Motor neuron (in vitro differentiated cells): ENCODE results near the gene TES. TPM values are rescaled to one million over a fixed set of nuclear protein-coding genes. Genes with fewer than 3 reads are reported as not detected.
A peak's percentile ranks its signal among the peaks of the same experiment; 100 is the strongest.
"Not testable (repeated sequence)": the region's sequence is repeated elsewhere in the genome, so short reads cannot be mapped to it uniquely, and the experiment has no call there.

ENCODE experiments used
- ATAC-seq, 8 experiments: fragments of 200-7000 bp; cut with Tn5 transposase; replicated peaks in 6 of 8; 2 replicates each; pipeline ENCODE4 v1.8.0; 2021; ENCODE audit warnings: mild to moderate bottlenecking in 8 of 8, moderate library complexity in 8 of 8
- H3K27ac ChIP-seq, 2 donors: fragments of 250-450 bp; sonication (Bioruptor Pico); 2 replicates each; pipeline ENCODE4 v1.9.0; 2021; ENCODE audit warnings: antibody characterized with exemption in 2 of 2, mild to moderate bottlenecking in 2 of 2, moderate library complexity in 1 of 2
- H3K4me1 ChIP-seq, 2 donors: fragments of 250-450 bp; sonication (Bioruptor Pico); replicated peaks in 1 of 2; 2 replicates each; pipeline ENCODE4 v1.6.1; 2021; ENCODE audit warnings: antibody characterized with exemption in 2 of 2, mild to moderate bottlenecking in 2 of 2, moderate library complexity in 1 of 2
- H3K4me3 ChIP-seq, 5 donors: fragments of 250-450 bp; sonication (Bioruptor Pico); 2 replicates each; pipeline ENCODE4 v1.9.0; 2021; ENCODE audit warnings: antibody characterized with exemption in 5 of 5, mild to moderate bottlenecking in 5 of 5, moderate library complexity in 4 of 5
- WGBS, 10 experiments: fragments of 450-650 bp; shearing (Covaris generic); methylation state at CpG; one replicate each; pipeline ENCODE4 v1.0.0; 2022; 5-methylcytosine and 5-hydroxymethylcytosine counted together
- in situ Hi-C, 9 experiments: fragments of 400-800 bp; cut with MboI; loops; one replicate each; pipeline ENCODE4 v1.15.0; 2021; ENCODE audit warnings: low sequenced_read_pairs in 9 of 9, low pct_unique_long_range_greater_than_20kb in 2 of 9; ENCODE audit not compliant: unreplicated experiment in 9 of 9
- total RNA-seq, 8 experiments: library from RNA; unstranded; fragments of 300-600 nt; gene quantifications; 2 replicates each; pipeline versions ENCODE4 v1.2.3 to v1.2.4, GENCODE V29; 2022

Gene TES
- total RNA-seq, 8 experiments from 2014 or later, result 24.2 to 103 (median 44.6) TPM

DNA sequence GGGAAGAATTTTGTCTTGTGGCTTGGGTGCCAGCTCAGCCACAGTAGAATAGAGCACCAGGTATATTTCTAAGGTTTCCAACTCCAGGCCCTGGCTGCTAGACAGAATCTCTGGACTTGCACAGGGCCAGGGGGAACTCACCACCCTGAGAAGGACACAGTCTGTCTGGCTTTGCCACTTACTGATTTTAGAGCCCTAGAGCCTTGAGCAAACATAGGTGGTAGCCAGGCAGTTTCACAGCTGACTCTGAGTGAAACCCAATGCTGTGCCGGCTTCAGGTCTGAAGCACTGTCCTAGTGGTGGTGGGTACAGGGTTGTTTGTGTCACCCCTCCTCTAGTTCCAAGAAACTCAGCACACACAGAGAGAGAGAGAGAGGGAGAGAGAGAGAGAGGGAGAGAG lies 81.6 kb downstream of the TES start:
- no peak overlapping the region for H3K27ac ChIP-seq
- 100% methylated on average over 1 of the region's 1 CpG; no CpG with 5 or more reads in 7 of the 10 experiments for WGBS, 10 experiments
- H3K4me1 ChIP-seq, result no peaks in the 10 kb centered on the region
- H3K4me3 ChIP-seq, result no peak overlapping the region
- no peak for ATAC-seq
- in situ Hi-C loops, result no loop called here

DNA sequence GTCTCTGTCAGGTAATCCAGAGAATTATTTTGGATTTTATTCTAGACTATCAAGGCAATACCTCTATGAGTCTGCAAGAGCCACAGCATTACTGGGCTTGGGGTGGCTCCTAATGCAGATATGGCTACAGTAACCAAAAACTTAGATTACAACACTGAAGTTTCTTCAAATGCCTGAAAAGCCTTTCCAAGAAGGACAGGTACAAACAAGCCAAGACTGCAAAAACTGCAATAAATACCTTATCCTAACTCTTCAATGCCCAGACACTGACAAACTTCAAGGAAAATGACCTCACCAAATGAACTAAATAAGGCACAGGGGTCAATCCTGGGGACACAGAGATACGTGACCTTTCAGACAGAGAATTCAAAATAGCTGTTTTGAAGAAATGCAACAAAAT lies 82.0 kb downstream of the TES start:
- in situ Hi-C loops, result no loop called here

DNA sequence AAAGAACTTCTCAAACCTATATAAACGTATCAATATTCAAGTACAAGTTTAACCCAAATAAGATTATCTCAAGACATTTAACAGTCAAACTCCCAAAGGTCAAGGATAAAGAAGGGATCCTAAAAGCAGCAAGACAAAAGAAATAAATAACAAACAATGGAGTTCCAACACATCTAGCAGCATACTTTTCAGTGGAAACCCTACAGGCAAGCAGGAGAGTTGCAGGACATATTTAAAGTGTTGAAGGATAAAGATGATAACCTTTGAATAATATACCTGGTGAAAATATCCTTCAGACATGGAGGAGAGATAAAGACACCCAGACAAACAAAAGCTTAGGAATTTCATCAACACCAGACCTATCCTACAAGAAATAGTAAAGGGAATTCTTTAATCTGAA lies 82.8 kb downstream of the TES start:
- Histone ChIP-seq H3K27ac (no peak overlapping the region), H3K4me3 (no peak overlapping the region), H3K4me1 (no peaks in the 10 kb centered on the region)
- in situ Hi-C loops, result no loop called here
- ATAC-seq, result no peak
- WGBS, 10 experiments, result 18 to 91% (median 67%) methylated on average over 1 of the region's 1 CpG; no CpG with 5 or more reads in 3 of the 10 experiments

More for the DNA sequence above, 82.0 kb downstream of the TES start:
- WGBS, 10 experiments, result 64 to 100% (median 93%) methylated on average over 1 of the region's 1 CpG; no CpG with 5 or more reads in 2 of the 10 experiments
- Histone ChIP-seq H3K27ac (no peak overlapping the region), H3K4me3 (no peak overlapping the region), H3K4me1 (no peaks in the 10 kb centered on the region)
- ATAC-seq, result no peak

DNA sequence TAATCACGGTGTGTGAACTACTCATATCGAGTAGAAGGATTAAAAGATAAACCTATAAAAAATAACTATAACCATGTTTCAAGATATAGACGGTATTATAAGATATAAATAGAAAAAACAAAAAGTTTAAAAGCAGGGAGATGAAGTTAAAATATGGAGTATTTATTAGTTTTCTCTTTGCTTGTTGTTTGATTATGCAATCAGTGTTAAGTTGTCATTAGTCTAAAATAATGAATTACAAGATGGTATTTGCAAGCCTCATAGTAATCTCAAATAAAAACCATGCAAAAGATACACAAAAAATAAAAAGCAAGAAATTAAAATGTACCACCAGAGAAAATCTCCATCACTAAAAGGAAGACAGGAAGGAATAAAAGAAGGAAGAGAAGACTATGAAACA lies 83.3 kb downstream of the TES start:
- no peak for ATAC-seq
- H3K4me3 ChIP-seq, result no peak overlapping the region
- 66 to 100% (median 84%) methylated on average over 2 to 3 of the region's 3 CpGs; no CpG with 5 or more reads in 1 of the 10 experiments for WGBS, 10 experiments
- in situ Hi-C loops, result no loop called here
- H3K27ac ChIP-seq, result no peak overlapping the region
- no peaks in the 10 kb centered on the region for H3K4me1 ChIP-seq

DNA sequence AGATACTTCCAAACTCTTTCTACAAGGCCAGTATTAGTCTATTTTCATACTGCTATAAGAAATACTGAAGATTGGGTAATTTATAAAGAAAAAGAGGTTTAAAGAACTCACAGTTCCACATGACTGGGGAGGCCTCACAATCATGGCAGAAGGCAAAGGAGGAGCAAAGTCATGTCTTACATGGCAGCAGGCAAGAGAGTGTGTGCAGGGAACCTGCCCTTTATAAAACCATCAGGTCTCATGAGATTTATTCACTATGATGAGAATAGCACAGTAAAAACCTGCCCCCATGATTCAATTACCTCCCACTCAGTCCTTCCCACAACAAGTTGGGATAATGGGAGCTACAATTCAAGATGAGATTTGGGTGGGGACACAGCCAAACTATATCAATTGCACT lies 85.6 kb downstream of the TES start:
- H3K27ac ChIP-seq, in situ Hi-C loops, ATAC-seq, H3K4me3 ChIP-seq, H3K4me1 ChIP-seq: not testable (repeated sequence)

DNA sequence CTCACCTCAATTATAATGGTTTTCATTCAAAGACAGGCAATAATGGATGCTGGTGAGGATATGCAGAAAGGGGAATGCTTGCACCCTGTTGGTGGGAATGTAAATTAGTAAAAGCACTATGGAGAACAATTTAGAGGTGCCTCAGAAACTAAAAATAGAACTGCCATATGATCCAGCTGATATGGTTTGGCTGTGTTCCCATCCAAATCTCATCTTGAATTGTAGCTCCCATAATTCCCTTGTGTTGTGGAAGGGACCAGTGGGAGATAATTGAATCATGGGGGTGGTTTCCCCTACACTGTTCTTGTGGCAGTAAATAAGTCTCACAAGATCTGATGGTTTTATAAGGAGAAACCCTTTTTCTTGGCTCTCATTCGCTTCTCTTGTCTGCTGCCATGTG lies 87.7 kb downstream of the TES start:
- Histone ChIP-seq H3K4me1 (no peaks in the 10 kb centered on the region), H3K27ac (no peak overlapping the region), H3K4me3 (no peak overlapping the region)
- WGBS, 10 experiments, result 80 to 100% (median 100%) methylated on average over 1 of the region's 1 CpG; no CpG with 5 or more reads in 4 of the 10 experiments
- in situ Hi-C loops, result no loop called here
- no peak for ATAC-seq

DNA sequence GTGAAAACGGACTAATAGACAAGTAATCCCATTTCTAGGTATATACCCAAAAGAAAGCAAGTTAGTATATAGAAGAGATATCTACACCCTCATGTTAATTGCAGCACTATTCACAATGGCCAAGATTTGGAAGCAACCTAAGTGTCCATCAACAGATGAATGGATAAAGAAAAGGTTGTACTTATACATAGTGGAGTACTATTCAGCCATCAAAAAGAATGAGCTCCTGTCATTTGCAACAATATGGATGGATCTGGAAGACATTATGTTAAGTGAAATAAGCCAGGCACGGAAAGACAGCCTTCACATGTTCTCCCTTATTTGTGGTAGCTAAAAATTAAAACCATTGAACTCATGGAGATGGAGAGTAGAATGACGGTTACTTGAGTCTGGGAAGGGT lies 88.2 kb downstream of the TES start:
- in situ Hi-C loops, result no loop called here
- Histone ChIP-seq H3K4me1 (no peaks in the 10 kb centered on the region), H3K4me3 (no peak overlapping the region), H3K27ac (no peak overlapping the region)
- ATAC-seq, result no peak
- WGBS, 10 experiments, result 79 to 100% (median 87%) methylated on average over 1 to 3 of the region's 3 CpGs; no CpG with 5 or more reads in 1 of the 10 experiments

DNA sequence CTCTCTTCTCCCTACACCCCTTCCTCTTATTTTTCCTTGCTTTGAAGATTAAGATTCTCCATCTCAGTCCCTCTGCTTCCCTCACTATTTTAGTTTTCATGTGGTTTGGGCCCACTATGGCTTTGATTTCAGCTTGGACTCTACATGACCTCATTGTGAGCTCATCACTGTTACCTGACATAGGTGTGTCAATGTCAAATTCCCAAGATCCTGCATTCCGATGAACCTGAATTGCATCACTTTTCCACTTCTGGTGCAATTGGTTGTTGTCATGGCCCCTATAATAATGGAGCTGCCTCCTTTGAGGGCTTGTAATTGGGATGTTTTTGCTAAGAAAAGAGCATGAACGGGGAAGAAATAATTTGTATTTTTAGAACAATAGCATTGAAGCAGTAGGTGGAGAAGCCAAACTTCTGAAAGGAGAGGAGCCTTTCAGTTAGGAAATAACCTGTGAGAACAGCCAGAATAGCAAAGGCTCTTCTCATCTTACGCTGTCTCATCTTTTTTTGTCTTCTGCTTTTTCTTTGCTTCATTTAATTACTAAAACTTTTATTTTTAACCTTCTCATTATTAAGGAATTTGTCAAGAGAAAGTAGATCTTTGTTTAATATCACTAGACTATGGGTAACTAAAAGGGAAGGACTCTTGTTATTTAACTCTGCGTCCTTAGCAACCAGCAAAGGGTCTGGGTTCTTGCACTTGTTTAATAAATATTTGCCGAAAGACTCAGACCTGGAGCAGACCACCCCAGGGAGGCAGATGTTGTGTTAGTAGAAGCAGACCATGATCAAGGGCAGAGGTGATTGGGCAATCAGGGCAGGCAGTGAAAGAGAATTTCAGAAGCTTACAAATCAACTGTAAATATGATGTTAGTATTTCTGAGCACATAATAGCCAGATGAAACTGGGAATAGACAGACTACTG lies 95.4 kb downstream of the TES start:
- ATAC-seq, result peak in 3 of 8 experiments; percentile 57 to 84 (median 62)
- 48 to 85% (median 68%) methylated on average over 2 to 5 of the region's 5 CpGs for WGBS, 10 experiments
- Histone ChIP-seq H3K4me1 (peaks cover 0 to 2% of the 10 kb centered on the region in 2 donors), H3K4me3 (no peak overlapping the region), H3K27ac (no peak overlapping the region)
- in situ Hi-C loops, result no loop called here

DNA sequence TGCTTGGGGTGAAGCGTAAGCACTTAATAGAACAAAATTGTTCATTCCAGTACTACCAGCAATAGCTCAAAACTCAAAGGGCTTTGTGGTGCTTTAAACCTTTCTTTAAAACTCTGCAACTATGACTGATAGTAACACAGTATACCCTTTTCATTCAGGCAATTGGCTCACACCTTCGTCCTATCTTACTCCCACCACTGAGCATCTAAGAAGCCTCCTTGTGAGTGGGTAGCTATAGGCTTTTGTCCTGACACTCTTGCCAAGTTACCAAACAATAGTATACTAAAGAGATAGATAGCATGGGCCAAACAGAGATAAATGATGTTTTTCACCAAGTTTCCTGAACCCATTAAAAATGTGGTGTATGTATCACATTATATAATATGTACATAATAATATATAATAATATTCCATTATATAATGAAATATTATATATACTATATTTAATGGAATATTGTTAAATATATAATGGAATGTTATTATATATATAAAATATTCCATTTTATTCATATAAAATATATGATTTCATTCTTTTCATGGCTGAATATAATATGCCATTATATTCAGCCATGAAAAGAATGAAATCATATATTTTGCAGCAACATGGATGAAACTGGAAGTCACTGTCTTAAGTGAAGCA lies 96.2 kb downstream of the TES start:
- in situ Hi-C loops, result no loop called here
- no peak overlapping the region for H3K27ac ChIP-seq
- 80 to 100% (median 100%) methylated on average over 1 to 2 of the region's 2 CpGs; no CpG with 5 or more reads in 3 of the 10 experiments for WGBS, 10 experiments
- ATAC-seq, result peak in 1 of 8 experiments; percentile 27
- H3K4me3 ChIP-seq, result no peak overlapping the region
- peaks cover 0 to 2% of the 10 kb centered on the region in 2 donors for H3K4me1 ChIP-seq

DNA sequence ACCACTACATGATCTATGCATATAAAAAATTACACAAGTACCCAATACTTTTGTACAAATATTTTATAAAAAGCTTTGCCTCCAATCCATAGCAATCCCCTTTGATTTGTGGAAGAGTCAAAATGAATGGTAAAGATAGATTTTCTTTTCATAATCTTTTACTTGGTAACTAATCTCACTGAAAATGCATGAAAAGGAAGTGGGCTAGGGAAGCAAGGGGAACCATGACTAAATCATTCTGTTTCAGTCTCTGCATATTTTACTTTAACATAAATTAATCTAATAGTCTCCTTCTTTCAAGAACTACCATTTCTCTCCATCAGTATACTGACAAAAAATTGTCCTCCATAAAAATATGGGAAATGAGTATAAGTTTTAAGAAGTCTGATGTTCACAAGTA lies 96.9 kb downstream of the TES start:
- ATAC-seq, result no peak
- in situ Hi-C loops, result no loop called here
- Histone ChIP-seq H3K4me1 (peaks cover 0 to 2% of the 10 kb centered on the region in 2 donors), H3K4me3 (no peak overlapping the region), H3K27ac (no peak overlapping the region)

Other genes with a start within 250 kb of the TES start
- 1 to 10 TPM in 3 of 8 experiments, under 1 TPM in 4, not detected in 1; under 0.01 to 6.7 (median 0.92) TPM for gene TFEC, start 179.8 kb upstream of the TES start, total RNA-seq